SU-DHL-6 (cell line): ENCODE measurements around the gene ALS2.

Source experiments
- H2AFZ ChIP-seq: fragments of 200-600 bp; sonication (generic); 2 replicates; pipeline ENCODE4 v1.6.1; 2014; ENCODE audit warnings: low read depth, mild to moderate bottlenecking, moderate library complexity, mixed read lengths, antibody characterized with exemption, low read length; ENCODE audit not compliant: severe bottlenecking
- H3F3A ChIP-seq: fragments of 200-600 bp; shearing (Covaris generic); 2 replicates; pipeline ENCODE4 v1.6.0; 2016; ENCODE audit warnings: antibody characterized with exemption, mild to moderate bottlenecking; ENCODE audit not compliant: insufficient read depth
- H3K27ac ChIP-seq: fragments of 200-600 bp; sonication (generic); 2 replicates; pipeline ENCODE4 v1.5.1; 2016; ENCODE audit warnings: low read depth, mild to moderate bottlenecking, low read length, moderate library complexity, mixed read lengths
- H3K27me3 ChIP-seq: fragments of 200-600 bp; sonication (generic), shearing (Covaris generic); 2 replicates; pipeline ENCODE4 v1.6.0; 2014; ENCODE audit warnings: mild to moderate bottlenecking, low read length
- H3K36me3 ChIP-seq: fragments of 200-600 bp; sonication (generic); 2 replicates; pipeline ENCODE4 v1.6.1; 2014; ENCODE audit warnings: mild to moderate bottlenecking, low read length, mixed read lengths
- H3K4me2 ChIP-seq: fragments of 300-600, 200-600 bp; shearing (Covaris generic), sonication (generic); 2 replicates; pipeline ENCODE4 v1.6.0; 2014; ENCODE audit warnings: low read length, low read depth, mild to moderate bottlenecking; ENCODE audit not compliant: poor library complexity, severe bottlenecking
- H3K4me3 ChIP-seq: fragments of 200-600 bp; sonication (generic); 2 replicates; pipeline ENCODE4 v1.5.1; 2014; ENCODE audit warnings: antibody characterized with exemption, low read length, mild to moderate bottlenecking, mixed read lengths; ENCODE audit not compliant: insufficient read depth, poor library complexity, severe bottlenecking
- H3K79me2 ChIP-seq: fragments of 200-600 bp; sonication (generic); 2 replicates; pipeline ENCODE4 v1.6.1; 2014; ENCODE audit warnings: mild to moderate bottlenecking, low read length, moderate library complexity; ENCODE audit not compliant: insufficient read depth
- H3K9ac ChIP-seq: fragments of 200-600 bp; sonication (generic); 2 replicates; pipeline ENCODE4 v1.7.0; 2014; ENCODE audit warnings: mild to moderate bottlenecking, low read length
- H3K9me2 ChIP-seq: fragments of 200-600 bp; sonication (generic); replicated peaks from 2 replicates; pipeline ENCODE4 v1.6.1; 2014; ENCODE audit warnings: low read length; ENCODE audit not compliant: insufficient read depth
- H3K9me3 ChIP-seq: fragments of 200-600 bp; sonication (generic); 2 replicates; pipeline ENCODE4 v1.6.1; 2014; ENCODE audit warnings: low read length, mixed read lengths; ENCODE audit not compliant: insufficient read depth
- H4K20me1 ChIP-seq: fragments of 200-600 bp; sonication (generic); 2 replicates; pipeline ENCODE4 v1.6.1; 2014; ENCODE audit warnings: low read depth, mild to moderate bottlenecking, antibody characterized with exemption, low read length, moderate library complexity, mixed read lengths
- CTCF ChIP-seq: fragments of 200-600 bp; sonication (generic); IDR thresholded peaks from one replicate; pipeline ENCODE4 v1.5.1; 2017; ENCODE audit warnings: antibody characterized with exemption, mild to moderate bottlenecking, low read length, moderate library complexity; ENCODE audit not compliant: insufficient read depth, poor library complexity, severe bottlenecking
- EZH2phosphoT487 ChIP-seq: fragments of 200-600 bp; sonication (generic), shearing (Covaris generic); conservative IDR thresholded peaks from 2 replicates; pipeline ENCODE4 v1.6.1; 2018; ENCODE audit warnings: mild to moderate bottlenecking, antibody characterized with exemption, low read length, moderate library complexity, mixed read lengths

The ALS2 gene

DNA sequence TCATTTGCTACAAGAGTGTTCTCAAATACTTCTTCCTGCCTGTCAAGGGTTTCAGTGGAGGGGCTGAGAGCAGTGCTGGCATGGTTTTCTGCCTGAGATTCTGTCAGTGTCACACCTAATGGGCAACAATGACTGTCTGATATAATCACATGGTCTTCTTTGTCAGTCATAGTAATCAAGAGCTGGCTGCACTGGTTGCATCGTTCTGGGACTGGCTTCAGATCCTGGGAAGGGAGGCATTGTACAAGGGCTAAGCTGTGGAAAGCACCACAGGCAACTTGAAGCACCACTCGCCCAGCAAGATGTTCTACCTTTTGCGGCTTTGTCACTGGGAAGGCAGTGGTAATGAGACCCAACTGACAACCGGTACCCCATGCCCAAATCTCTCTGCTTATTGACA lies 19.6 kb downstream of the ALS2 start:
- H3K9ac ChIP-seq, result no peak overlapping the region
- no peak for TF ChIP-seq EZH2phosphoT487
- no peak for TF ChIP-seq CTCF
- no peaks in the 10 kb centered on the region; the same call in 1 of the 2 replicates for H3K36me3 ChIP-seq

GRCh38 chr2:201759567-201759966 lies 21.2 kb downstream of the ALS2 start:
- no peak overlapping the region for H3K4me2 ChIP-seq
- no peaks in the 10 kb centered on the region for H3K9me3 ChIP-seq
- H3K9ac ChIP-seq, result no peak overlapping the region
- H4K20me1 ChIP-seq, result no peaks in the 10 kb centered on the region
- TF ChIP-seq CTCF, result no peak
- no peak for TF ChIP-seq EZH2phosphoT487
- no peaks in the 10 kb centered on the region; the same call in 1 of the 2 replicates for H3K36me3 ChIP-seq
- no peak overlapping the region for H3K27ac ChIP-seq
- no peaks in the 10 kb centered on the region for H3K9me2 ChIP-seq
- no peak overlapping the region for H3K4me3 ChIP-seq
- no peaks in the 10 kb centered on the region for H3K27me3 ChIP-seq
- H2AFZ ChIP-seq, result no peak overlapping the region
- no peaks in the 10 kb centered on the region for H3K79me2 ChIP-seq
- no peaks in the 10 kb centered on the region for H3F3A ChIP-seq

More for the DNA sequence above, 19.6 kb downstream of the ALS2 start:
- Histone ChIP-seq H3K79me2 (no peaks in the 10 kb centered on the region), H3F3A (no peaks in the 10 kb centered on the region), H3K4me3 (no peak overlapping the region), H2AFZ (no peak overlapping the region), H3K9me2 (no peaks in the 10 kb centered on the region), H4K20me1 (no peaks in the 10 kb centered on the region), H3K9me3 (no peaks in the 10 kb centered on the region), H3K27ac (no peak overlapping the region), H3K4me2 (no peak overlapping the region), H3K27me3 (no peaks in the 10 kb centered on the region)

- Histone ChIP-seq H3K27me3 (no peaks in the 10 kb centered on the region), H3F3A (no peaks in the 10 kb centered on the region), H3K9me2 (no peaks in the 10 kb centered on the region), H4K20me1 (no peaks in the 10 kb centered on the region), H2AFZ (no peak overlapping the region), H3K9ac (no peak overlapping the region), H3K9me3 (no peaks in the 10 kb centered on the region), H3K4me3 (no peak overlapping the region), H3K27ac (no peak overlapping the region), H3K36me3 (no peaks in the 10 kb centered on the region; the same call in 1 of the 2 replicates), H3K79me2 (no peaks in the 10 kb centered on the region), H3K4me2 (no peak overlapping the region)
- TF ChIP-seq CTCF (no peak), EZH2phosphoT487 (no peak)
Measured at GRCh38 chr2:201758873-201759272, 21.9 kb downstream of the ALS2 start.

- no peak overlapping the region for H2AFZ ChIP-seq
- H3K4me3 ChIP-seq, result no peak overlapping the region
- H3K27me3 ChIP-seq, result no peaks in the 10 kb centered on the region
- no peaks in the 10 kb centered on the region for H3K79me2 ChIP-seq
- no peak overlapping the region for H3K9ac ChIP-seq
- H3F3A ChIP-seq, result no peaks in the 10 kb centered on the region
- no peak overlapping the region for H3K27ac ChIP-seq
- H3K4me2 ChIP-seq, result no peak overlapping the region
- no peaks in the 10 kb centered on the region for H3K9me3 ChIP-seq
- no peak for TF ChIP-seq EZH2phosphoT487
- TF ChIP-seq CTCF, result no peak
- H3K36me3 ChIP-seq, result no peaks in the 10 kb centered on the region; the same call in 1 of the 2 replicates
- no peaks in the 10 kb centered on the region for H3K9me2 ChIP-seq
- no peaks in the 10 kb centered on the region for H4K20me1 ChIP-seq
Measured at GRCh38 chr2:201758234-201758633, 22.5 kb downstream of the ALS2 start.
